Naive B cell (primary cell): ENCODE data around the gene SPG11. TPM values are rescaled to one million over a fixed set of nuclear protein-coding genes. Genes with fewer than 3 reads are reported as not detected.

Experiments used
- ATAC-seq, 2 donors: fragments of 150-1000 bp; cut with Tn5 transposase; 2 replicates each; pipeline ENCODE4 v1.10.0; 2021; ENCODE audit warnings: low read depth in 2 of 2, mild to moderate bottlenecking in 2 of 2, moderate library complexity in 2 of 2
- DNase-seq: peaks from one replicate; pipeline ENCODE4 v3.0.0; 2022
- H3K27ac Mint-ChIP-seq, 6 donors: one replicate each; pipeline ENCODE4 v1.8.0; 2020 to 2022; ENCODE audit warnings: mild to moderate bottlenecking in 6 of 6, mixed read lengths in 6 of 6, moderate library complexity in 5 of 6, inconsistent platforms in 2 of 6
- H3K27me3 Mint-ChIP-seq, 3 donors: one replicate each; pipeline ENCODE4 v1.8.0; 2021 to 2022; ENCODE audit warnings: mixed read lengths in 3 of 3, mild to moderate bottlenecking in 1 of 3
- H3K36me3 Mint-ChIP-seq, 2 donors: one replicate each; pipeline ENCODE4 v1.8.0; 2020 to 2022; ENCODE audit warnings: mixed read lengths in 2 of 2, inconsistent platforms in 1 of 2, mild to moderate bottlenecking in 1 of 2
- H3K4me1 Mint-ChIP-seq, 3 donors: one replicate each; pipeline ENCODE4 v1.8.0; 2020 to 2022; ENCODE audit warnings: mixed read lengths in 3 of 3, inconsistent platforms in 1 of 3, mild to moderate bottlenecking in 1 of 3, moderate library complexity in 1 of 3
- H3K4me3 Mint-ChIP-seq, 8 donors: one replicate each; pipeline ENCODE4 v1.8.0; 2020 to 2022; ENCODE audit warnings: mild to moderate bottlenecking in 8 of 8, mixed read lengths in 8 of 8, moderate library complexity in 8 of 8, inconsistent platforms in 2 of 8
- H3K9me3 Mint-ChIP-seq, 7 donors: one replicate each; pipeline ENCODE4 v1.8.0; 2020 to 2022; ENCODE audit warnings: mixed read lengths in 7 of 7, mild to moderate bottlenecking in 5 of 7, inconsistent platforms in 2 of 7, moderate library complexity in 1 of 7
- polyA plus RNA-seq, 6 donors: library from polyadenylated mRNA; unstranded; fragments of 300-500 nt; fragmentation: Illumina TruSeq; gene quantifications; one replicate each; pipeline ENCODE4 v1.2.3, GENCODE V29; 2021; ENCODE audit warnings: low read depth in 6 of 6

The SPG11 gene
- polyA plus RNA-seq, 6 donors from 2014 or later, result 19.7 to 70.0 (median 53.0) TPM

- H3K4me3 Mint-ChIP-seq, result peak overlapping the region in 5 of 8 donors; percentile 34 to 65 (median 58)
- peak overlapping the region; percentile 88 to 96 (median 92) for H3K27ac Mint-ChIP-seq
- H3K4me1 Mint-ChIP-seq, result peaks cover 57 to 98% (median 84%) of the 10 kb centered on the region in 3 donors
- DNase-seq, result peak; percentile 47
- H3K9me3 Mint-ChIP-seq, result peaks cover 0 to 2% (median 0%) of the 10 kb centered on the region in 7 donors
- no peaks in the 10 kb centered on the region for H3K27me3 Mint-ChIP-seq
- ATAC-seq, result peak; percentile 50 to 57
- peaks cover 0 to 5% of the 10 kb centered on the region in 2 donors for H3K36me3 Mint-ChIP-seq
These were observed 6.9 kb upstream of the SPG11 start for GRCh38 chr15:44670087-44670950.

GRCh38 chr15:44668921-44669320 lies 5.5 kb upstream of the SPG11 start:
- no peak for ATAC-seq
- H3K4me1 Mint-ChIP-seq, result peaks cover 53 to 98% (median 77%) of the 10 kb centered on the region in 3 donors
- H3K27ac Mint-ChIP-seq, result peak overlapping the region in 5 of 6 donors; percentile 28 to 96 (median 85)
- no peaks in the 10 kb centered on the region for H3K9me3 Mint-ChIP-seq
- no peaks in the 10 kb centered on the region for H3K27me3 Mint-ChIP-seq
- H3K36me3 Mint-ChIP-seq, result no peaks in the 10 kb centered on the region
- H3K4me3 Mint-ChIP-seq, result peak overlapping the region in 2 of 8 donors; percentile 25 to 34
- DNase-seq, result no peak

- no peaks in the 10 kb centered on the region for H3K27me3 Mint-ChIP-seq
- H3K27ac Mint-ChIP-seq, result peak overlapping the region; percentile 93 to 98 (median 96)
- H3K36me3 Mint-ChIP-seq, result no peaks in the 10 kb centered on the region
- ATAC-seq (no peak), DNase-seq (no peak)
- H3K4me1 Mint-ChIP-seq, result peaks cover 49 to 91% (median 73%) of the 10 kb centered on the region in 3 donors
- no peaks in the 10 kb centered on the region for H3K9me3 Mint-ChIP-seq
- H3K4me3 Mint-ChIP-seq, result peak overlapping the region; percentile 65 to 86 (median 74)
These were observed 3.5 kb upstream of the SPG11 start for GRCh38 chr15:44667039-44667360.

DNA sequence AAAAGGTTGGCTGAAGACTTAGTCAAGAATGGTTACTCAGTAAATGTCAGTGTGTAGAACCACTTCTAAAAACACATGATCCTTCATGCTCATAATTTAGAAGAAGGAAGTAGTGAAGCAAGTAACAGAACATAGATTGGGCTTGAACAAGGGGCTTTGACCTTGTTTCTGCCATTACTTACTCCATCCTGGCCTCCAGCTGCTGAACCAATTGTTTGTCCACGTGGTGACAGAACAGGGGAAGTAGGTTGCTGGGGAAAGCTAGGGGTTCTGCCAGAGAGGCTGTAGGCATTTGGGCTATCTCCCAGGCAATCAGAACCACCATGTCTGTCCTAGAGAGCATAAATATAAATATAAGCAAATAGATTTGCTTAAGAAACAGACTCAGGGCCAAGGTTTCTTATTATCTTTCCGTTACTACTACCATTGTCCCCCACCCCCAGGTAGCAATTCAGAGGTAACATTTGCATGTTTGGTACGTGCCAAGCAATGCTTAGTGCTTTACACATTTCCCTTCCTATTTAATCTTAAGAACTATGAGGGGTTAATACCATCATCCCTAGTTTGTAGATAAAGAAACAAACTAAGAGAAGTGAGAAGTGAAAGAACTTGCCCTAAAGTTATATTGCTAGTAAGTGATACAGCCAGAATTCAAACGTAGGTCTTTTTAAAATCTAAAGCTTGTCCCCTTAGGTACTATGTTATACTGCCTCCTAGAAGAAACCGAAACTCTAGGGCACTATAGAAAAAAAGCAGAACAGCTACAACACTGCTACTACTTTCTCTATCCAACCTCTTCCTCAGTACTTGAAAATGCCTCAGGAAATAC lies 3.0 kb upstream of the SPG11 start:
- Mint-ChIP-seq H3K36me3 (no peaks in the 10 kb centered on the region), H3K27me3 (no peaks in the 10 kb centered on the region), H3K27ac (peak overlapping the region; percentile 93 to 98 (median 96)), H3K4me1 (peaks cover 51 to 91% (median 72%) of the 10 kb centered on the region in 3 donors), H3K4me3 (peak overlapping the region; percentile 65 to 86 (median 74)), H3K9me3 (no peaks in the 10 kb centered on the region)
- DNase-seq, result peak; percentile 49
- ATAC-seq, result peak; percentile 15 to 21

- Mint-ChIP-seq H3K4me1 (peaks cover 34 to 63% (median 43%) of the 10 kb centered on the region in 3 donors), H3K27ac (peak overlapping the region; percentile 96 to 100 (median 99)), H3K27me3 (no peaks in the 10 kb centered on the region), H3K9me3 (no peaks in the 10 kb centered on the region), H3K4me3 (peak overlapping the region; percentile 96 to 100 (median 99)), H3K36me3 (peaks cover 3 to 8% of the 10 kb centered on the region in 2 donors)
- ATAC-seq, result peak; percentile 69 to 71
- peak; percentile 85 for DNase-seq
These were observed 718 bp downstream of the SPG11 start for GRCh38 chr15:44662478-44663409.

GRCh38 chr15:44661576-44661975 lies 1.9 kb downstream of the SPG11 start:
- no peak for DNase-seq

GRCh38 chr15:44659056-44659455 lies 4.4 kb downstream of the SPG11 start:
- Mint-ChIP-seq H3K4me1 (peaks cover 21 to 37% (median 33%) of the 10 kb centered on the region in 3 donors), H3K27ac (peak overlapping the region in 5 of 6 donors; percentile 3 to 90 (median 54)), H3K36me3 (peaks cover 3 to 20% of the 10 kb centered on the region in 2 donors)

More at GRCh38 chr15:44661576-44661975, 1.9 kb downstream of the SPG11 start:
- Mint-ChIP-seq H3K27ac (peak overlapping the region; percentile 59 to 99 (median 93)), H3K9me3 (no peaks in the 10 kb centered on the region), H3K4me3 (peak overlapping the region in 5 of 8 donors; percentile 40 to 100 (median 67)), H3K36me3 (peaks cover 3 to 9% of the 10 kb centered on the region in 2 donors), H3K4me1 (peaks cover 26 to 53% (median 33%) of the 10 kb centered on the region in 3 donors), H3K27me3 (no peaks in the 10 kb centered on the region)
- ATAC-seq, result no peak

GRCh38 chr15:44657378-44657777 lies 6.1 kb downstream of the SPG11 start:
- Mint-ChIP-seq H3K4me3 (no peak overlapping the region), H3K36me3 (peaks cover 3 to 29% of the 10 kb centered on the region in 2 donors), H3K9me3 (no peaks in the 10 kb centered on the region), H3K27me3 (no peaks in the 10 kb centered on the region), H3K4me1 (peaks cover 17 to 33% (median 31%) of the 10 kb centered on the region in 3 donors), H3K27ac (peak overlapping the region in 2 of 6 donors; percentile 36 to 67)
- ATAC-seq (no peak), DNase-seq (no peak)

More at GRCh38 chr15:44659056-44659455, 4.4 kb downstream of the SPG11 start:
- DNase-seq (no peak), ATAC-seq (no peak)
- H3K4me3 Mint-ChIP-seq, result no peak overlapping the region
- H3K27me3 Mint-ChIP-seq, result no peaks in the 10 kb centered on the region
- H3K9me3 Mint-ChIP-seq, result no peaks in the 10 kb centered on the region

DNA sequence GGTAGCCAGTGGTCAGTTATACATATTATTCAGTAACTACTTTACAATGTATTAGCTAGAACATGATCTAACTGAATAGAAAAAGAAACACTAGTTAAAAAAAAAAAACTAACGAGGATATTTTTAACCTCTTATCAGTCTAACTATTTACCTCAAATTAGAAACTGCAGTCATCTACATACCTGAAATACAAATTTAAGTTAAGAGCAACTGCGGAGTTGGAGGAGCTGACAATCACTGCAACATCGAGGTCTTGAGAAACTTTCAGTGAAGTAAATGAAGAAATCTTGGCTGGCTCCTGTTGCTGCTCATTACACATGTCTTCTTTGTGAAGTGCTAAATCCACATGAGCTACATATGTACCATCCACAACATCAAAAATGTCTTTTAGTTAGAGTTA lies 6.5 kb downstream of the SPG11 start:
- DNase-seq, result no peak
- Mint-ChIP-seq H3K36me3 (peaks cover 3 to 29% of the 10 kb centered on the region in 2 donors), H3K4me3 (no peak overlapping the region), H3K27me3 (no peaks in the 10 kb centered on the region), H3K9me3 (no peaks in the 10 kb centered on the region), H3K27ac (peak overlapping the region in 2 of 6 donors; percentile 12 to 36), H3K4me1 (peaks cover 16 to 31% (median 28%) of the 10 kb centered on the region in 3 donors)
- no peak for ATAC-seq

DNA sequence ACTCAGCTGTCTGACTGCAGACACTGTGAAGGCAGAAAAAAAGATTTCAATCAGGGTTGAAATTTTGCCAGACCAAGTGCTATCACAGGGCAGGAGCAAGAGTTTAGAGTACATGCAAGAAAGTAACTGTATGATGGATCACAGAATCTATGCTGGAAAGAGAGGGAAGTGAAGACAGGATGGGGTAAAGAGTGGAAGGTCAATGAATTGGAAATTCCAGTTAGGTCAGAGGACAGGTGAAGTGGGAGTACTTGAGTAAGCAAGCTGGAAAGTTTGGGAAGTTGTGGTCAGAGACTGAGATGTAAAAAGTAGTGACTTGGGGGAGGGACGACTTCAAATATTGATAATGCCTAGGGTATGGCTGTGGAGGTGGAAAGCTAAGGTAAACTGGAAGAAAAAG lies 7.2 kb downstream of the SPG11 start:
- H3K4me3 Mint-ChIP-seq, result no peak overlapping the region
- peaks cover 13 to 32% (median 25%) of the 10 kb centered on the region in 3 donors for H3K4me1 Mint-ChIP-seq
- no peak for DNase-seq
- peak overlapping the region in 4 of 6 donors; percentile 0 to 88 (median 50) for H3K27ac Mint-ChIP-seq
- ATAC-seq, result no peak
- no peaks in the 10 kb centered on the region for H3K27me3 Mint-ChIP-seq
- H3K36me3 Mint-ChIP-seq, result peaks cover 3 to 34% of the 10 kb centered on the region in 2 donors
- no peaks in the 10 kb centered on the region for H3K9me3 Mint-ChIP-seq

DNA sequence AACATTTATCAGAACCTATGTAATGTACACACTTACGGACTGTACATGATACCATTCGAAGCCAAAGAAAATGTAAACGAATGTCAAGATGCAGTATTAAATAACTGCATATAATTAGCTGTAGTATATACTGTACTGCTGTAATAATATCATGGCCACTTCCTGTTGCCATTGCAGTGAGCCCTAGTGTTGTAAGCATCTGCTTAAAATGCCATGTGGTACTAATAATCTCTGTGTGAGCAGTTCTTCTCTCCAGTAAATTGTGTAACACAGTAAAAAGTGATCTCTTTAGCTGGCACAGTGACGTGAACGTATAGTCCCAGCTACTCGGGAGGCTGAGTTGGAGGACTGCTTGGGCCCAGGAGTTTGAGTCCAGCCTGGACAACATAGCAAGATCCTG lies 8.6 kb downstream of the SPG11 start:
- Mint-ChIP-seq H3K27ac (peak overlapping the region in 1 of 6 donors; percentile 42), H3K9me3 (no peaks in the 10 kb centered on the region), H3K36me3 (peaks cover 3 to 36% of the 10 kb centered on the region in 2 donors), H3K4me1 (peaks cover 13 to 32% (median 21%) of the 10 kb centered on the region in 3 donors), H3K27me3 (no peaks in the 10 kb centered on the region), H3K4me3 (no peak overlapping the region)
- ATAC-seq, result no peak
- no peak for DNase-seq

DNA sequence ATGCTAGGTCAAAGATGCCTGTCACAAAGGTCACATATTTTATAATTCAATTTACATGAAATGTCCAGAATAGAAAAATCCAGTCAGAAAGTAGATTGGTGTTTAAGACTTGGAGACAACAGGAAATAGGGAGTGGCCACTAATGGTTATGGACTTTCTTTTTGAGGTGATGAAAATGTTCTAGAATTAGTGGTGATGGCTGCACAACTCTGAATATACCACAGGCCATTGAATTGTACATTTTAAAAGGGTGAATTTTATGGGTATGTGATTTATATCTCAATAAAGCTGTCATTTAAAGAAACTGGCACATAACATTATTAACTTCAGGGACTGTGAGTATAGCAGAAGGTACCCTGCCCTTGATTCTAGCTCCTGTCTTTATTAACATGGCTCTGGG lies 15.8 kb downstream of the SPG11 start:
- no peak for DNase-seq
- ATAC-seq, result no peak
- Mint-ChIP-seq H3K4me3 (no peak overlapping the region), H3K4me1 (peaks cover 31 to 44% (median 36%) of the 10 kb centered on the region in 3 donors), H3K36me3 (peaks cover 35 to 40% of the 10 kb centered on the region in 2 donors), H3K27ac (peak overlapping the region in 2 of 6 donors; percentile 14 to 71), H3K27me3 (no peaks in the 10 kb centered on the region), H3K9me3 (peaks cover 0 to 8% (median 3%) of the 10 kb centered on the region in 7 donors)
